GM18526 (cell line): ENCODE measurements around the gene P2RY12.

Experiments used
- POLR2A ChIP-seq: IDR thresholded peaks from 3 replicates; pipeline ENCODE4 v1.6.1; 2011; ENCODE audit not compliant: insufficient read length; ENCODE audit errors: extremely low read depth

P2RY12 gene

DNA sequence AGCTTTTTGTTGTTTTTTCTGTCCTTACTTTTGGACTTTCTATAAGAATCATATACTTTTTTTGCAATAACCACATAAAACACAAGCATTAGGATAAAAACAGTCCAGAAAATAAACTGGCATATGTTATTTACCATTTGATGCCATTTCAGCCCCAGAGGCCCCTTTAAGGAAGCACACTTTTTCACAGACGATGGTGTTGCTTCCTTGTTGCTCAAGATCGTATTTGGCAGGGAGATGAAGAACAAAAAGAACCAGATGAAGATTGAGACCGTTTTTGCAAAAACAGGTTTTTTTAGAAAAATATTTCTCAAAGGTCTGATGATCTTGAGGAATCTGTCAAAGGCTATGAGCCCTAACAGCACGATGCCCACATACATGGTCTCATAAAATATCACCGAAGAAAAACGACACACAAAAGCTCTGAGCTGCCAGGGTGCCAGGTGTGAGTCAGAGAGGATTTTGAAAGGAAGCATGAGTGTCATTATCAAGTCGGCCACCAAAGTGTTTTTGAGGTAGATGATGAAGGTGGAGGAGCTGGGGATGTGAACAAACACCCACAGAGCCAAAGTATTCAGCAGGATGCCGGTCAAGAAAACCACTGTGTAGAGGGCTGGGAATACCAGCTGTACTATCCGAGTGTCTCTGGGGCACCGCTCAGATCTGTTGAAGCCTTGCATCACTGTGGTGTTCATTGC is 56.1 kb downstream of the P2RY12 start:
- no peak for TF ChIP-seq POLR2A

DNA sequence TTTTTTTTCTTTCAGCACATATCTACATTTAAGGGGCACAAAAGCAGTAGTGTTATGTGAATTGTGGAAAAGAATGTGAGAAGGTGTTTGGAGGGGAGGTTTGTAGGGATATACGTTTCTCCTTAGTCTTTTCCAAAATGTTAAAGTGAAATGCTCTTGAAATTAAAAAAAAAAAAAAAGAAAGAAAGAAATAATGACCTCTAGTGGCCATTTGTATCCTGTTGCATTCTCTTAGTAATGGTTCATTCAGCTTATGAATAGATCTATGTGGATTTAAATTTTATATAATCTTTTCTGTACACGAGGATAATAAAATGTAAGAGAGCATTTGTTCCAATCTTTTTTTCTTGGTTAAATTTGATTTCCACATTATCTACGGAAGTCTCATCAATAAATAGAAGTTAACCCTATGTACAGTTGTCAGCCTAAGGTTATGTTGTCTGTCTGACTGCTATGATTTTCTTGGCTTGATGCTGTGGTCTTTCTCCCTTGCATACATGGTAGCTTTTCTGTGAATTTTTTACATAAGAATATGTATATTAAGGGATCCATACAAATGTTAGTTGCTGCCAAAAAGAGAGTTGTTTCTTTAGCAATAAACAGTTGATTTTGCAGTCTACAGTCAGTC is 56.9 kb downstream of the P2RY12 start:
- TF ChIP-seq POLR2A = no peak

DNA sequence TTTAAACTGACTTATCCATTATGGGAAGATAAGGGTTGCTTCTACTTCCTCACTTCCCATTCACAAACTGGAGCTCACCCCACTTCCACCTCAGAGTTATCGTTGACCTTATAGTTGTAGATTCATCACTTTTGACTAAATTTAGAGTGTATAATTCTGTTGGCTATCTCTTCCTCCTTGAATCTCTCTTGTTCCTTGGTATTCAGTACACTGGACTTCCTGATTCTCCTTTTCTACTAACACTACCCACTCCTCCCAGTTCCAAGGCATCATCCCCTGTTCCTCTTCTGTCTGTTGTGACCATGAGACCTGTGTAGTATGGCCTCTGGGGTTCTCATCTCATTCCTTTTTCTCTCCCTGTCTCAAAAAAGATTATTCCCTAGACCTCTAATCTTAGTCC is 62.0 kb downstream of the P2RY12 start:
- no peak for TF ChIP-seq POLR2A

DNA sequence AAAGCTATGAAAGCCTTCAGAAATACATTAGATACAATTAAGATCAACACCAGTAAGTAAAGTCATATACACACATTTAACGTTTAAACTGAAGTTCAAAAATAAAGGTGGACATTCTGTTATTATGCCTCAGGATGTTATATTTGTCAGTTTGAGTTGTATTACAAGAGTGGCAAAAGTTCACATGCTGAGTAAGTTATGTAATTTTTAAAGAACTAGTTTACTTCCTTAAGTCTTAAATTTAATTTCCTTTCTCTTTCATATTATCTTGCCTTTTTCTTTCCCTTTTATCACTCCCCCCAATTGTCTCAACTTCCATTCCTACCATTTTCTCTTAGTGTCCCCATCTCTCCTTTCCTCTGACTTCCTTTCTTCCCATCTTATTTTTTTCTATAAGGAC is 63.0 kb downstream of the P2RY12 start:
- no peak for TF ChIP-seq POLR2A

DNA sequence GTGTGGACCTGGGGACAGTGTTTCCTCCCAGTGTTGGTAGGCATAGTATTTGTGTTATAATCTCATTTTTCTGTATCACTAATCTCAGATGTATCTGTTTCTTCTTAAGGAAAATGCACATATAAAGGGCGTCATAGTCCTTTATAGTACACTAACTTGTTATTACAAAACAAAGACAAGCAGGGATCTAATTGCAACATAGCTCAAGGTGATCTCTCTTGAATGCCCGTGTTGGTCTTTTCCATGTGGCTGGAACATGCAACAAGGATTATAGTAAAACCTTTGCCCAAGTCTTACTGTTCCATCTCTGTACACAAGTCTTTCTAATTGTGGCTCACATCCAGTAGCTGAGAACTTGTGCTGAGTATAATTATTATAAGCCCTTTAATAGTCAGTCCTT is 64.4 kb downstream of the P2RY12 start:
- TF ChIP-seq POLR2A = no peak

DNA sequence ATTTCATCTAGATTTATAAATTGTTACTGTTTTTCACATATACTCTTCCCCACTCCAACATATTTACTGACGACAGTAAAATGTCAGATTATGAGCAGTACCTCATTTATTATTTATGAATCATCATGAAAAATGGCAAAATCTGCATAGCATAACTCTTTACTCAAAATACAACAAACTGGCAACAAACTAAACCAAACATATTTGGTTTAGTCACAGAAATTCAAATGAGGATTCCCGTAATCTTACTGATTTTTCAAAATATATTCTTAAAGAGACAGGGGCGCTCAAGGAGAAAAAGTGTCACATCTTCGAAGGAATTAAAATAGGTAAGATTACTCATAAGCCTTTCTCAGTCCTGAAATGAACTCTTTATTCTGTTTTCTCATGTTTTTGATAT is 64.9 kb downstream of the P2RY12 start:
- no peak for TF ChIP-seq POLR2A

DNA sequence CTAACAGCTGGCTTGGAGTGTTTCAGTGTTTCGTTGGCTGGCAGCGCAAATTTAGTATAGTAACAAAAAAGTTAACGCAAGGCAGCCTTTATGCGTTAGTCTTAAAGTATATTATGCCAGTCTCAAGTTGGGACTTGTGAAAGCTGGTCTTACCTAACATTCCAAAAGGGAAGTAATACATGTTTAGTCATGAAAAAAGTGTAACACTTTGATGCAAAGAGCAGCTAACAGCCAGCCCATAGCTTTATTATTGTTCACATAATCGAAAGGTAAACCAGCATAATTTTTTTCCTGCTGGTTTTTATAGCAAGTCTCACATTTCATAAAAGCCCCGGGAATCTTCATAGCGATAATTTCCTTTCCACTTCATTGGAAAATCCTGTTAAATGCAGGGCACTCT is 65.6 kb downstream of the P2RY12 start:
- no peak for TF ChIP-seq POLR2A

DNA sequence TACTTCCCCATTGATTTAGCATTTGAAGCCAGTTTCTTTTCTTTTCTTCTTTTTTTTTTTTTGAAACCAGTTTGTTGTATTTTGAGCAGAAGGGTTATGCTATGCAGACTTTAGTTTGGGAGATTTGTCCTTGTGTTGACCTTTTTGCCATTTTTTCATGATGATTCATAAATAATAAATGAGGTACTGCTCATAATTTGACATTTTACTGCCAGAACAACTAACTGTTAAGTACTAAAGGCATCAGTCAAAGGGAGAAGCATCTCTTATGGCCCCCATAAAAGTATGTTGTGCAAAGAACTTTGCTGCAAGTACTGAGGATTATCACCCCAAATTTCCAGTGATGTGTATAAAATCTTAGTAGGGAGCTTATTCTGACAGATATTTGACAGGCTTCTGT is 66.2 kb downstream of the P2RY12 start:
- TF ChIP-seq POLR2A = no peak

DNA sequence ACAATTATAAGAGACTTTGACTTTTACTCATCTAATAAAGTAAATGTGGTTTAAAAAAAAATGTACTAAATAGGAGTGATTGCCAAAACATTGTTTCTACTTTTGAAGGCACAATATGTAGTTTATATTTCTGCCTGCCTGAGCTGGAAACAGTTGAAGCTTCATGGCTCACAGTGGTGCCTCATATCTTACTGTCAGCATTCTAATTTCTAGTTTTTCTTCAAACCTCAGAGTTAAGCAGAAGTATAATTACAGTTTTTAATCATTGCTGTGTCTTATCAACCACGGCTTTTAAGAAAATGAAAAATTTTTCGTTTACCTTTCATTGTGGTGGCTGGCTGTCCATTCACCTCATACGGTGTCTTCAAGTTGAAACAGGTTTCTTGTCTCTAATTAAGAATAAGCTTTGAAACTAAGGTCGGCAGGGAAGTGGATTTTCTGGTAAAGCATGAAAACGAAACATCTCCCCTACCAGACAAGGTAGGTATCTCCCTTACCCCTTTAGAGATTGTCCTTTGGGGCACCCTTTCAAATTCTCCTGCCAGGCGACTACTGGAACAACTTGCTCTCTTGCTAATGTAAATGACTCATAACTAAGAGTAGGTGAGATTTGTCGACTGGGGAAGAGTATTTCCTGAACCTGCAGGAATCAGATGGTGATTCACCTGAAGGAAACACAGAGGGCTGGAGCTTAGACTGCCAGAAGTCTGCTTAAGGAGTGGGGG is 68.1 kb downstream of the P2RY12 start, which contains the start of gene GPR87:
GPR87 (minus strand) TSS at position 554 of the 725 bp plus-strand sequence. CDS start 16,720 bp downstream, outside the sequence.
- TF ChIP-seq POLR2A = no peak

DNA sequence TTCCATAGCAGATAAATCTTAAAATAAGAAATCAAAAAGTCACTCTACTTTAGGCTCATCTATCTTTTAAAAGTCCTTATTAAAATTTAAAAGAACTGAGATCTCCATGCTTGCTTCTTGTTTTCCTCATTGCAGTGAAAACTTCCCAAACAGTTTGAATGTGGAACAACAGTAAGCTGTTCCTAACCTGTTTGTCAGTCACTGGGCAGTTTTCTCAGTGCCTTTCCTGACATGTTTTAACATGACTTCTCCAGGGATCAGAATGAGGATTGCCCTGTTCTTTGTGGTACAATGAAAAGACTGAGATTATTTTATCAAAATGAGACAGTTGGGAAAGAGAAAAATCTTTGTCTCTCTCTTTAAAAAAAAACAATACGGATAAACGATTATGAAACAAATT is 68.7 kb downstream of the P2RY12 start:
- no peak for TF ChIP-seq POLR2A

DNA sequence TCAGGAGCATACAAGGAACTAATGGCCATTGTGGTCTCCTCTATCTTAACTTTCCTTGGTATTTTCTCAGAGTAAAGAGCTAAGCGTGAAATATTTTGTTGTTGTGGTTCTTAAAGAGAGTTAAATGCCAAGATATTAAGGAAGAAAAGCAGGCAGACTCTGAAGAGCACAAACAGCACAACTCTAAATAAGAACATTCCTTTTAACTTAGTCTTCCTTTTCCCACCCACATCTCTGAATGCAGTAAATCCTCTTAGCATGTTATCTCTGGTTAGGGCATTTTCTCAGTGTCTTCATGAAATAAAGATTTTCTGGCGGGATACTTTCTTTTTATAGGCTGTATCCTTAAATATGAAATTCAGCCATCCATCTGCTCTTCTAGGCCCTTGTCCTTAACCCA is 69.4 kb downstream of the P2RY12 start:
- TF ChIP-seq POLR2A = no peak

DNA sequence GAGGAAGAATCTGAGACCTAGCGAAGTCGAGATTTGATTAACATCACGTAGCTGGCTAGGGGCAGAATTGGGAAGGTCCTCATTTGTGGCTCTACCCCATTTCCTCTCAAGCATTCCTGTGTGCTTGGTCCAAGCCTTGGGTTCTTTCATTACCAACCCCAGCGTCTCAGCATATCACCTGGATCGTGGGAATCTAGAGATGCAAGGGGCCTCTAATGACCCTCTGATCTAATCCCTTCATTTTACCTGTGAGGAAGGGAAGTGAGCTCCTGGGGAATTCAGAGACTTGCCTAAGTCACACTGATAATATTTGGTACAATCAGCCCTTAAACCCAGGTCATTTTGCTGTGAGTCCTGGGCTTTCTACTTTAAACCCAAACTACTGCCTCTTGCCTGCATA is 70.0 kb downstream of the P2RY12 start:
- TF ChIP-seq POLR2A = no peak

DNA sequence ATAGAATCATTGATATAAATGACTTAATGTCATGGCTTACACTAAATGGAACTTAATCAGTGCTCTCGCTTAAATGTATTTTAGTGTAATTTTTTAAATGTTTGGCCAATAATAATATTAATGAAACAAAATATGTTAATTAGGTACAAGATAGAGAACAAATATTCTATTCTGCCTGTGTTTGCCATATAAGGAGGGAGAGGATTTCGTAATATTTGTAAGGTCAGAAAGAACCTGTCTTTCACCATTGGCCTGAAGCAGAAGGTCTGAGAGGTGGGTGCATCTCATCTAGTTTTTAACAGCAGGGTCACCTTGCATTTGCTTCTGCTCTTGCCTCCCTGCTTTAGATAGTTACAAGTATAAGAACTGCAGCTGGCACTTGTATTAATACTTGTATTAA is 70.4 kb downstream of the P2RY12 start:
- no peak for TF ChIP-seq POLR2A

DNA sequence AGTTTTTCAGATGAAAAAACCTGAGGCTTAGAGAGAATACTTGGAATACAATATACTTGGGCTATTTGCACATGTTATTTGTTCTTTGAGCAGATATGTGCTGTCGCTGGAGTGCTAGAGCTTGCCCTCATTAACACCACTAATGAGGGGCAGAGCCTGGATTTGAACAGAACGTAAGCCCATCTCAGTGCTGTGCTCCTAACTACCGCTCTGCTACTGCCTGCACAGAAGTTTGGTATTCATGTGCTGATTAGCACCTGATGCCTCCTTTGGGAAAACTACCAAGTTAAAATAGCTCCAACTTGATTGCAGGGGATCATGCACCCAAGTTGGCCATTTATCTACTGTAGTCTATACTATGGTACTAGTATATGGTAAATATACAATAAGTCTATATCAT is 71.6 kb downstream of the P2RY12 start:
- TF ChIP-seq POLR2A = no peak

DNA sequence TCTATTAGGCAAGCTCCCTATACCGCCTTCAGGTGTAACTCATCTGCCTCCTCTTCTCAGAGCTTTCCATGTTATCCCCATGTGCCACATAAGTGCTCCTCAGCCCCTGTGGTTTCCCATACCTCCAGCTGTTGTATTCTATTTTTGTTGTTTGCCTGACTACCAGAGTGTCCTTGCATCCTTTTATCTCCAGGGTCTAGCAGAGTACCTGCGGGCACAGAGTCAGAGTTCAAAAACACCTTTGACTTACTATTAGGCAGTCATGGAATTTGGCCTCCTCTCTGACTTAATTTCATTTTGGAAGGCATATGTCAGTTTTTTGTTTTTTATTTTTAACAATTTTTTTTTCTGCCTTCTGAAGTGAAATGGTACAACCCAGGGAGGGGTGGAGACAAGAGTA is 75.0 kb downstream of the P2RY12 start:
- TF ChIP-seq POLR2A = no peak
